ENCODE results near the gene KCNQ1. TPM values are rescaled to one million over a fixed set of nuclear protein-coding genes. Genes with fewer than 3 reads are reported as not detected.

KCNQ1 gene
- total and polyA plus RNA-seq, 2 donors (not counting 3 experiments of a cell fraction or from before 2014, with no cell fraction given) = 0.07 to 0.09 TPM

- no peak overlapping the region for H3K4me2 ChIP-seq (ENCODE audit: insufficient read depth, low read length)
- no peak overlapping the region for H3K4me3 ChIP-seq (replicated peaks in 1 of 3; ENCODE audit: insufficient read depth in 1 of 3, low read depth in 1 of 3, low read length in 3 of 3)
- FAIRE-seq (no peak), DNase-seq (ENCODE audit: low read depth, low spot score) (no peak)
- no peaks in the 10 kb centered on the region for H3K9me3 ChIP-seq (replicated peaks; ENCODE audit: control insufficient read depth, insufficient read depth, low read length)
- no peaks in the 10 kb centered on the region for H3K79me2 ChIP-seq (ENCODE audit: control insufficient read depth, insufficient read depth, low read length)
- H3K36me3 ChIP-seq (ENCODE audit: control insufficient read depth in 2 of 2, extremely low read depth in 1 of 2, insufficient read depth in 2 of 2, low read length in 2 of 2) = no peaks in the 10 kb centered on the region
- no peak overlapping the region for H3K9ac ChIP-seq (replicated peaks; ENCODE audit: extremely low read depth, insufficient read depth, low read length)
- no peaks in the 10 kb centered on the region for H4K20me1 ChIP-seq (replicated peaks; ENCODE audit: control insufficient read depth, extremely low read depth, insufficient read depth, low read length)
- BruUV-seq (replicated peaks) = no TSS peak
- dilution Hi-C loops (cut with MboI; ENCODE audit: extremely low pct_ligation_motif_present, low sequenced_read_pairs) = no loop called here
- no peaks in the 10 kb centered on the region for H3K4me1 ChIP-seq (ENCODE audit: control insufficient read depth, extremely low read depth, insufficient read depth, low read length)
- CTCF ChIA-PET = no interaction called here
- H2AFZ ChIP-seq (ENCODE audit: low read depth, low read length) = no peak overlapping the region
- TF ChIP-seq EZH2 (IDR thresholded peaks at IDR 0.05; ENCODE audit: borderline replicate concordance, low read depth, low read length, severe bottlenecking) = no peak
- TF ChIP-seq MAX (IDR thresholded peaks at IDR 0.05; ENCODE audit: insufficient read depth, insufficient read length) = no peak
- TF ChIP-seq, protein P1, sequence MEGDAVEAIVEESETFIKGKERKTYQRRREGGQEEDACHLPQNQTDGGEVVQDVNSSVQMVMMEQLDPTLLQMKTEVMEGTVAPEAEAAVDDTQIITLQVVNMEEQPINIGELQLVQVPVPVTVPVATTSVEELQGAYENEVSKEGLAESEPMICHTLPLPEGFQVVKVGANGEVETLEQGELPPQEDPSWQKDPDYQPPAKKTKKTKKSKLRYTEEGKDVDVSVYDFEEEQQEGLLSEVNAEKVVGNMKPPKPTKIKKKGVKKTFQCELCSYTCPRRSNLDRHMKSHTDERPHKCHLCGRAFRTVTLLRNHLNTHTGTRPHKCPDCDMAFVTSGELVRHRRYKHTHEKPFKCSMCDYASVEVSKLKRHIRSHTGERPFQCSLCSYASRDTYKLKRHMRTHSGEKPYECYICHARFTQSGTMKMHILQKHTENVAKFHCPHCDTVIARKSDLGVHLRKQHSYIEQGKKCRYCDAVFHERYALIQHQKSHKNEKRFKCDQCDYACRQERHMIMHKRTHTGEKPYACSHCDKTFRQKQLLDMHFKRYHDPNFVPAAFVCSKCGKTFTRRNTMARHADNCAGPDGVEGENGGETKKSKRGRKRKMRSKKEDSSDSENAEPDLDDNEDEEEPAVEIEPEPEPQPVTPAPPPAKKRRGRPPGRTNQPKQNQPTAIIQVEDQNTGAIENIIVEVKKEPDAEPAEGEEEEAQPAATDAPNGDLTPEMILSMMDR (IDR thresholded peaks at IDR 0.05; ENCODE audit: extremely low read depth in 1 of 2, insufficient read depth in 1 of 2, low read depth in 1 of 2, low read length in 2 of 2) = no peak
- no peak for TF ChIP-seq MYC (IDR thresholded peaks at IDR 0.05; ENCODE audit: low read depth, low read length)
- TF ChIP-seq GATA2 (IDR thresholded peaks at IDR 0.05; ENCODE audit: insufficient read depth, insufficient read length, low read depth, low read length) = no peak
- TF ChIP-seq POLR2AphosphoS5 (IDR thresholded peaks at IDR 0.05; ENCODE audit: insufficient read depth, low read depth, low read length) = no peak
- TF ChIP-seq JUN (IDR thresholded peaks at IDR 0.05; ENCODE audit: borderline replicate concordance, insufficient read depth, insufficient read length, low read depth) = no peak
- TF ChIP-seq FOS (IDR thresholded peaks at IDR 0.05; ENCODE audit: borderline replicate concordance, insufficient read depth, low read length) = no peak
- no peak for TF ChIP-seq POLR2A (IDR thresholded peaks at IDR 0.05; ENCODE audit: low read depth, low read length)
- H3K27ac ChIP-seq (ENCODE audit: insufficient read depth, low read depth, low read length) = no peak overlapping the region
- H3K27me3 ChIP-seq (ENCODE audit: control insufficient read depth in 2 of 2, insufficient read depth in 2 of 2, low read length in 2 of 2) = no peaks in the 10 kb centered on the region
- H3K9me1 ChIP-seq (replicated peaks; ENCODE audit: control insufficient read depth, extremely low read depth, insufficient read depth, low read length) = no peaks in the 10 kb centered on the region
- POLR2A ChIA-PET = no interaction called here
- intact Hi-C loops (cut with micrococcal nuclease) = no loop called here
Measured at GRCh38 chr11:2577991-2578928, 133.5 kb downstream of the KCNQ1 start.
